HepG2 (cell line): ENCODE data around the gene GATB. TPM values are rescaled to one million over a fixed set of nuclear protein-coding genes. Genes with fewer than 3 reads are reported as not detected.

ENCODE experiments used
- ATAC-seq: fragments of 200-7000 bp; cut with Tn5 transposase; 3 replicates; pipeline ENCODE4 v1.9.1; 2020; ENCODE audit warnings: mild to moderate bottlenecking, moderate library complexity
- BruUV-seq: library from RNA; stranded (reverse); fragments of 400-500 nt; replicated peaks from 2 replicates; lab custom pipeline; 2021; lab: Mats Ljungman, UMichigan
- CTCF ChIA-PET: fragments of 300-600 bp; formaldehyde crosslinking; extraction: SDS; loops from one replicate; lab custom pipeline; 2021; ENCODE audit warnings: low total read pairs, inconsistent platforms, low intra/inter-chr PET ratio; lab: Yijun Ruan, JAX
- POLR2A ChIA-PET: fragments of 350-600 bp; sonication (Branson Sonifier 250); formaldehyde crosslinking; loops from one replicate; lab custom pipeline; 2020; ENCODE audit warnings: antibody characterized with exemption, inconsistent platforms; lab: Yijun Ruan, JAX
- DNase-seq: peaks from one replicate; pipeline ENCODE4 v3.0.0-alpha.2; 2015; ENCODE audit warnings: low spot score
- FAIRE-seq: peaks from 3 replicates; lab custom pipeline; 2011; peaks lifted over from hg19 to GRCh38; lab: Jason Lieb, UNC
- H2AFZ ChIP-seq: one replicate; pipeline ENCODE4 v1.6.1; 2011; ENCODE audit warnings: low read length, inconsistent platforms
- H3K27ac ChIP-seq: fragments of 300-600 bp; 3 replicates; pipeline ENCODE4 v1.8.0; 2011; ENCODE audit warnings: mixed run types, mild to moderate bottlenecking, mixed read lengths, low read length, inconsistent platforms; ENCODE audit not compliant: insufficient read depth; ENCODE audit errors: extremely low read length
- H3K27me3 ChIP-seq, 2 experiments: fragments of 200-600 bp in 1 of 2; 2 replicates in 1 of 2; 3 replicates in 1 of 2; pipeline versions ENCODE4 v1.6.0 to v1.8.0; 2011; ENCODE audit warnings: low read length in 2 of 2, mild to moderate bottlenecking in 2 of 2, moderate library complexity in 2 of 2, inconsistent platforms in 1 of 2; ENCODE audit not compliant: insufficient read depth in 2 of 2, control insufficient read depth in 1 of 2
- H3K36me3 ChIP-seq, 2 experiments: fragments of 200-600 bp in 1 of 2; replicated peaks in 1 of 2; 2 replicates in 1 of 2; 3 replicates in 1 of 2; pipeline versions ENCODE4 v1.5.1 to v1.8.0; 2011; ENCODE audit warnings: low read length in 2 of 2, inconsistent platforms in 1 of 2; ENCODE audit not compliant: insufficient read depth in 2 of 2, control insufficient read depth in 1 of 2
- H3K4me1 ChIP-seq: 2 replicates; pipeline ENCODE4 v1.5.1; 2012; ENCODE audit warnings: low read length, inconsistent platforms; ENCODE audit not compliant: insufficient read depth
- H3K4me2 ChIP-seq: 2 replicates; pipeline ENCODE4 v1.6.0; 2011; ENCODE audit warnings: low read depth, low read length, inconsistent platforms
- H3K4me3 ChIP-seq, 3 experiments: fragments of 200-600 bp in 1 of 3; sonication (generic), shearing (Covaris generic) in 1 of 3; replicated peaks in 1 of 3; 2 replicates each; pipeline ENCODE4 v1.5.1; 2011 to 2016; ENCODE audit warnings: low read length in 3 of 3, inconsistent platforms in 2 of 3, low read depth in 2 of 3, mild to moderate bottlenecking in 2 of 3, control low read depth in 1 of 3, mixed read lengths in 1 of 3; ENCODE audit not compliant: insufficient read depth in 1 of 3
- H3K79me2 ChIP-seq: one replicate; pipeline ENCODE4 v1.6.1; 2011; ENCODE audit warnings: low read length, inconsistent platforms; ENCODE audit not compliant: insufficient read depth
- H3K9ac ChIP-seq: 2 replicates; pipeline ENCODE4 v1.6.0; 2011; ENCODE audit warnings: mild to moderate bottlenecking, low read depth, low read length, inconsistent platforms; ENCODE audit not compliant: insufficient read depth
- H3K9me3 ChIP-seq: 2 replicates; pipeline ENCODE4 v1.5.1; 2012; ENCODE audit warnings: mild to moderate bottlenecking, low read length
- H4K20me1 ChIP-seq: 2 replicates; pipeline ENCODE4 v1.6.0; 2011; ENCODE audit warnings: inconsistent platforms, mild to moderate bottlenecking, low read length, moderate library complexity; ENCODE audit not compliant: insufficient read depth
- GMEB1 ChIP-seq: sonication (generic); formaldehyde crosslinking; IDR thresholded peaks from 2 replicates; pipeline ENCODE4 v1.5.1; 2020; ENCODE audit warnings: missing genetic modification reagents, mild to moderate bottlenecking, borderline replicate concordance
- HNRNPK ChIP-seq: fragments of 200-400 bp; formaldehyde crosslinking; IDR thresholded peaks from 2 replicates; pipeline ENCODE4 v1.6.1; 2018; ENCODE audit warnings: low read length, low read depth, moderate library complexity, mild to moderate bottlenecking; ENCODE audit not compliant: poor library complexity, severe bottlenecking
- SALL2 ChIP-seq: sonication (generic); formaldehyde crosslinking; IDR thresholded peaks from 2 replicates; pipeline ENCODE4 v1.8.1; 2023; ENCODE audit warnings: mild to moderate bottlenecking, missing genetic modification reagents, inconsistent platforms
- SIN3B ChIP-seq: fragments of 150-350 bp; IDR thresholded peaks from 2 replicates; pipeline ENCODE4 v1.6.1; 2014; ENCODE audit warnings: low read length
- SNAPC2 ChIP-seq: sonication (generic); formaldehyde crosslinking; IDR thresholded peaks from 2 replicates; pipeline ENCODE4 v1.8.1; 2022; ENCODE audit warnings: mild to moderate bottlenecking, missing genetic modification reagents
- THYN1 ChIP-seq: sonication (generic); formaldehyde crosslinking; IDR thresholded peaks from 2 replicates; pipeline ENCODE4 v1.8.1; 2023; ENCODE audit warnings: low read depth, mild to moderate bottlenecking, moderate library complexity, missing genetic modification reagents, borderline replicate concordance
- ZBTB2 ChIP-seq: sonication (generic); formaldehyde crosslinking; IDR thresholded peaks from 2 replicates; pipeline ENCODE4 v1.8.0; 2022; ENCODE audit warnings: low read depth, missing genetic modification reagents
- ZBTB37 ChIP-seq: sonication (generic); formaldehyde crosslinking; IDR thresholded peaks from 2 replicates; pipeline ENCODE4 v1.4.0; 2020; ENCODE audit warnings: mild to moderate bottlenecking, missing genetic modification reagents
- ZFP36L2 ChIP-seq: sonication (generic); formaldehyde crosslinking; IDR thresholded peaks from 2 replicates; pipeline ENCODE4 v1.4.0; 2020; ENCODE audit warnings: missing genetic modification reagents
- ZNF768 ChIP-seq: sonication (generic); formaldehyde crosslinking; IDR thresholded peaks from 2 replicates; pipeline ENCODE4 v1.4.0; 2020; ENCODE audit warnings: missing genetic modification reagents
- WGBS: methylation state at CpG from one replicate; pipeline ENCODE4 v1.1.6; 2017; ENCODE audit warnings: low lambda C conversion rate; 5-methylcytosine and 5-hydroxymethylcytosine counted together
- in situ Hi-C: cut with HindIII; loops from 2 replicates; pipeline ENCODE4 v1.10.0; 2017; ENCODE audit warnings: low pct_unique_long_range_greater_than_20kb; ENCODE audit not compliant: extremely low pct_ligation_motif_present
- intact Hi-C: fragments of 100-400 bp; cut with micrococcal nuclease; formaldehyde crosslinking; loops from one replicate; pipeline ENCODE4 v1.10.0; 2022; ENCODE audit not compliant: unreplicated experiment
- polyA plus RNA-seq, 8 experiments: library from polyadenylated mRNA; depleted of rRNA in 3 of 8; stranded (reverse) in 7 of 8; unstranded in 1 of 8; fragments of >200 nt; fragmentation: Illumina TruSeq in 4 of 8; extraction: Trizol in 4 of 8; gene quantifications; 2 replicates each; pipeline versions ENCODE4 v1.2.1 to v1.2.3, GENCODE V29; 2011 to 2016; ENCODE audit warnings: low read depth in 4 of 8, missing spikeins in 1 of 8, mixed read lengths in 1 of 8; ENCODE audit not compliant: insufficient read depth in 1 of 8
- total RNA-seq, 5 experiments: library from RNA; depleted of rRNA; stranded (reverse); fragments of >200 nt; fragmentation: Illumina TruSeq; extraction: Trizol; gene quantifications; 2 replicates each; pipeline ENCODE4 v1.2.3, GENCODE V29; 2016; ENCODE audit warnings: low read depth in 1 of 5

The GATB gene
- total and polyA plus RNA-seq, 2 of the 13 experiments (the other 11 are each of a cell fraction or from before 2014, with no cell fraction given), result 32.3 to 32.4 TPM

GRCh38 chr4:151674804-151675391, 85.9 kb downstream of the GATB start:
- BruUV-seq, result no TSS peak
- Histone ChIP-seq H3K79me2 (no peaks in the 10 kb centered on the region), H3K4me1 (peaks cover 8% of the 10 kb centered on the region), H3K9me3 (no peaks in the 10 kb centered on the region), H3K36me3 (peaks cover 3 to 9% of the 10 kb centered on the region in 2 experiments; a peak in 3 of 5 replicates), H3K27me3 (no peaks in the 10 kb centered on the region), H2AFZ (no peak overlapping the region), H4K20me1 (no peaks in the 10 kb centered on the region), H3K27ac (no peak overlapping the region), H3K9ac (no peak overlapping the region), H3K4me2 (no peak overlapping the region), H3K4me3 (no peak overlapping the region)
- 88% methylated on average over 15 of the region's 19 CpGs for WGBS
- ChIA-PET CTCF (no interaction called here), POLR2A (no interaction called here)
- intact Hi-C loops, result no loop called here
- no peak; the same call in 2 of the 3 replicates for ATAC-seq
- no peak for FAIRE-seq
- TF ChIP-seq HNRNPK, result no peak
- TF ChIP-seq SIN3B, result no peak
- TF ChIP-seq THYN1, result no peak
- no peak for TF ChIP-seq SNAPC2 (CRISPR knock-in tag)
- no peak for TF ChIP-seq SALL2
- TF ChIP-seq GMEB1 (CRISPR knock-in tag), result no peak
- TF ChIP-seq ZBTB37 (CRISPR knock-in tag), result no peak
- no peak for TF ChIP-seq ZFP36L2
- no peak for TF ChIP-seq ZNF768 (CRISPR knock-in tag)
- TF ChIP-seq ZBTB2 (CRISPR knock-in tag), result no peak
- no peak for DNase-seq
- in situ Hi-C loops, result no loop called here
